H1 (cell line): ENCODE results near the gene KRT6C. TPM values are rescaled to one million over a fixed set of nuclear protein-coding genes. Genes with fewer than 3 reads are reported as not detected.

ENCODE experiments used
- CHD7 ChIP-seq: fragments of 300-600 bp; sonication (generic); IDR thresholded peaks from 2 replicates; pipeline ENCODE4 v1.7.1; 2012; ENCODE audit warnings: low read length, moderate library complexity, mild to moderate bottlenecking, inconsistent platforms; ENCODE audit not compliant: insufficient replicate concordance
- polyA plus RNA-seq, 7 experiments: library from polyadenylated mRNA; depleted of rRNA in 3 of 7; stranded (reverse) in 5 of 7; unstranded in 2 of 7; fragments of >200 nt in 5 of 7; fragments of 200-250 nt in 2 of 7; gene quantifications; 1 replicate in 5 of 7; 2 replicates in 1 of 7; 4 replicates in 1 of 7; pipeline versions ENCODE4 v1.2.1 to v1.2.3, GENCODE V29; 2011 to 2013; ENCODE audit warnings: missing spikeins in 2 of 7, mixed read lengths in 2 of 7
- total RNA-seq: library from RNA; stranded (reverse); fragmentation: NEBNext Ultra II Directional; extraction: Animal tissue kit (Norgen Biotek cat#: 25700); gene quantifications from 2 replicates; pipeline ENCODE4 v1.2.1, GENCODE V29; 2021

Gene KRT6C
- total and polyA plus RNA-seq, 2 of the 8 experiments (the other 6 are each of a cell fraction or from before 2014, with no cell fraction given) = not detected

GRCh38 chr12:52493172-52493571 is 19.6 kb upstream of the KRT6C start, which contains the start of gene KRT6A (continued):
- no peak for TF ChIP-seq CHD7
